ENCODE measurements around the gene FREM1. TPM values are rescaled to one million over a fixed set of nuclear protein-coding genes. Genes with fewer than 3 reads are reported as not detected.

FREM1 gene
- total and polyA plus RNA-seq, 2 of the 4 experiments (the other 2 are of a cell fraction) = under 0.01 TPM; not detected in 1

DNA sequence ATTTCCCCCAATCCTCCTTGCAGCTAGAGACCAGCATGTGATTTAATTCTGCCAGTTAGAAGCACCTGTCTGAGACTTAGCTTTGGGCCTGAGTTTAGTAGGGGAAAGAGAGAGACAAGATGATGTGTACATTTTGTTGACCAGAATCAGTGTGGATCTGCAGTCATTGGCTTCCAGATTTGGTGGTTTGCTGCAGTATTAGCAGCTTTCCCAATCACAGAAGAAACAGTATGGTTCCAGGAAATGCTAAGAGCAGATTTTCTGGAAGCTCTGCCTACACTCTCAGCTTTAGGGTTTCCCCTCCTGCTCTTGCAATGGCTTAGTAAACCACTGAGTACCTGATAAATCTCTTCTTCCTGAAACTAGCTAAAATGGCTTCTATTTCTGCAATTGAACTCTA is 48.8 kb upstream of the FREM1 start:
- CTCF ChIA-PET = no interaction called here
- H2BK15ac ChIP-seq (ENCODE audit: low read depth, low read length) = no peak overlapping the region
- H3K9ac ChIP-seq (ENCODE audit: low read depth, low read length) = no peak overlapping the region
- no peak overlapping the region for H3K4me2 ChIP-seq (ENCODE audit: low read depth, low read length)
- no TSS peak for BruUV-seq (replicated peaks)
- no peaks in the 10 kb centered on the region for H3K4me1 ChIP-seq (ENCODE audit: control insufficient read depth, insufficient read depth, low read length)
- no peak overlapping the region for H2AK5ac ChIP-seq (ENCODE audit: low read depth, low read length)
- no peak overlapping the region for H3K4me3 ChIP-seq (ENCODE audit: insufficient read depth, low read depth, low read length)
- no peak for DNase-seq
- no peak overlapping the region for H3K18ac ChIP-seq (ENCODE audit: low read depth, low read length)
- H3K14ac ChIP-seq (replicated peaks; ENCODE audit: low read depth, low read length) = no peak overlapping the region
- TF ChIP-seq MAFK (IDR thresholded peaks at IDR 0.05; ENCODE audit: low read depth, low read length) = no peak
- H2BK120ac ChIP-seq (ENCODE audit: low read depth, low read length) = no peak overlapping the region
- H4K20me1 ChIP-seq (ENCODE audit: insufficient read depth, low read length) = no peaks in the 10 kb centered on the region
- H4K5ac ChIP-seq (ENCODE audit: low read depth, low read length) = no peak overlapping the region
- no peak for ATAC-seq (ENCODE audit: low read depth)
- dilution Hi-C loops (cut with HindIII; ENCODE audit: low sequenced_read_pairs, unreplicated experiment) (no loop called here), in situ Hi-C loops (cut with MboI; ENCODE audit: low sequenced_read_pairs) (no loop called here), intact Hi-C loops (cut with micrococcal nuclease) (no loop called here)
- H2BK5ac ChIP-seq (ENCODE audit: low read depth, low read length, poor library complexity, severe bottlenecking) = no peak overlapping the region
- no peak overlapping the region for H3K27ac ChIP-seq (ENCODE audit: insufficient read depth, low read length)
- no peak overlapping the region for H3K4ac ChIP-seq (ENCODE audit: low read depth, low read length)
- no peaks in the 10 kb centered on the region for H3K9me1 ChIP-seq (ENCODE audit: insufficient read depth, low read length)
- no peaks in the 10 kb centered on the region for H3K36me3 ChIP-seq (ENCODE audit: control insufficient read depth, insufficient read depth, low read length)
- POLR2A ChIA-PET (ENCODE audit: unreplicated experiment) = no interaction called here
- no peak overlapping the region for H3K23ac ChIP-seq (ENCODE audit: low read depth, low read length)
- H2AK9ac ChIP-seq (replicated peaks; ENCODE audit: low read depth, low read length, poor library complexity) = no peak overlapping the region
- H3K9me3 ChIP-seq (ENCODE audit: control insufficient read depth, insufficient read depth, low read length) = no peaks in the 10 kb centered on the region
- H4K8ac ChIP-seq (ENCODE audit: low read depth in 2 of 2, low read length in 2 of 2) = no peak overlapping the region
- H3K27me3 ChIP-seq (ENCODE audit: control insufficient read depth, insufficient read depth, low read length) = no peaks in the 10 kb centered on the region
- no peak overlapping the region for H2BK20ac ChIP-seq (ENCODE audit: low read depth, low read length)
- H2AFZ ChIP-seq (replicated peaks; ENCODE audit: low read length, poor library complexity) = no peak overlapping the region
- H3K56ac ChIP-seq (ENCODE audit: extremely low read depth, insufficient read depth, low read length) = no peak overlapping the region
- H4K91ac ChIP-seq (ENCODE audit: insufficient read depth, low read depth, low read length) = no peak overlapping the region
- H3K79me1 ChIP-seq (ENCODE audit: low read depth in 1 of 2, low read length in 2 of 2) = no peaks in the 10 kb centered on the region

Data from IMR-90 (cell line).